Activated naive CD8-positive, alpha-beta T cell treated with anti-CD3 and anti-CD28 coated beads, Interleukin-2, amount 50 U/mL, for 24 hours (primary cell): ENCODE measurements around the gene OPN5.

ENCODE experiments used
- ATAC-seq: fragments of 150-1000 bp; cut with Tn5 transposase; one replicate; pipeline ENCODE4 v1.10.0; 2021
- DNase-seq: peaks from one replicate; pipeline ENCODE4 v3.0.0; 2021
- H3K27ac Mint-ChIP-seq: one replicate; pipeline ENCODE4 v1.8.0; 2021; ENCODE audit warnings: mild to moderate bottlenecking, mixed read lengths
- H3K27me3 Mint-ChIP-seq: one replicate; pipeline ENCODE4 v1.8.0; 2021; ENCODE audit warnings: mixed read lengths
- H3K36me3 Mint-ChIP-seq: one replicate; pipeline ENCODE4 v1.8.0; 2021; ENCODE audit warnings: low read depth, mixed read lengths
- H3K4me1 Mint-ChIP-seq: one replicate; pipeline ENCODE4 v1.8.0; 2021; ENCODE audit warnings: mixed read lengths
- H3K4me3 Mint-ChIP-seq: one replicate; pipeline ENCODE4 v1.8.0; 2021; ENCODE audit warnings: mild to moderate bottlenecking, moderate library complexity, mixed read lengths
- H3K9me3 Mint-ChIP-seq: one replicate; pipeline ENCODE4 v1.8.0; 2021; ENCODE audit warnings: mixed read lengths

The OPN5 gene

DNA sequence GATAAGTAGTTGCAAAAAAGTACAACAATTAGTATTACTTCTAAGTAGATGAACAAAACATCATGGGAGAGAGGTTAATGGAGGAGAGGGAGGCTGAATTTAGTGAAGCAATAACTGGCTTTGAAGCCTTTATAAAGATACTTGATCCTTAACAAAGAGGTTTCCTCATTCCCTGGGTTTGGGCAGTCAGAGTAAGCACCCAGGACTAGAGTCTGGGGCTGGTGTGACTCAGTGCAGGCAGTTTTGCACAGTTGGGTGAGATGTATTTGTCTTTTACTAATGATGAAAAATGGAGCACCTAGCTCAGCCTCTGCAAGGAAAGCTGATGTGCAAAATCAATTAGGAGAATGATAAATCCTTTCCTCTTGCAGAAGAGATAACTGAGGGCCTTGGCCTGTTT, 11.8 kb upstream of the OPN5 start:
- Mint-ChIP-seq H3K27ac (no peak overlapping the region), H3K9me3 (peaks cover 3% of the 10 kb centered on the region), H3K4me3 (no peak overlapping the region), H3K4me1 (no peaks in the 10 kb centered on the region), H3K36me3 (no peaks in the 10 kb centered on the region), H3K27me3 (peaks cover 5% of the 10 kb centered on the region)
- no peak for DNase-seq
- no peak for ATAC-seq

DNA sequence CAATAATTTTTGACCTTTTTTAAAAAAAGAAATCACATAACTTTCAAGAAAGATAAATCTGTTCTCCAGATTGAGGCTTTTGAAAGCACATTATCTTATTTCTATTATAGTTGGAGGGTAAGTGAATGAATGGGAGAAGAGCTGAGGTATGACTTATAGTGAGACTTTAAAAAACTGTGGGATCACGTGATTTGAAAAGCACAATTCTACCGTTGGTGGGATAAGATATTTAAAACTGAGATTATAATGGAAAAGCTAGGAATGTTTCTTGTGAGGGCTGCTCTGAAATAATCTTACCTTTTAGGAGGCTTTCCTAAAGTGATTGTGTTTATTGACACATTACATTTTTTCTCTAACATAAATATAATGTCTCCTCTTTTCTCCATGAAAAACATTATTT, 9.5 kb upstream of the OPN5 start:
- Mint-ChIP-seq H3K4me1 (no peaks in the 10 kb centered on the region), H3K27me3 (peaks cover 5% of the 10 kb centered on the region), H3K4me3 (no peak overlapping the region), H3K9me3 (no peaks in the 10 kb centered on the region), H3K36me3 (no peaks in the 10 kb centered on the region), H3K27ac (no peak overlapping the region)
- DNase-seq (no peak), ATAC-seq (no peak)

DNA sequence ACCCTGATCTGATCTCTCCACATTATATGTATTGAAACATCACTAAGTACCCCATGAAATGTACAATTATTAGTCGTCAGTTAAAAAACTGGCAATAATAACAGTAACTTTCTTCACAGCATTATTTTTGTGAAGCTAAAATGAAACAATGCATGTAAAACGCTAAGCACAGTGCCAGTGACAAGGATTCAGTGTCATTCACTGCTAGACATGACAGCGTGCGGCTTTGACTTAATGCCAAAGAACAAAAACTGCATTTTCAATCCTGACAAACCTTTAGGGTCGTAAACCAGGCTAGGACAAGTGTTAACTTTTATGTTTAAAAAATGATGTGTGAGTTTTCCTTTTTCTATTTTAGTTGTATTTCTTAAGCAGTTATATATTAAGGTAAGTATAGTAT, 8.8 kb upstream of the OPN5 start:
- Mint-ChIP-seq H3K27ac (no peak overlapping the region), H3K27me3 (peaks cover 1% of the 10 kb centered on the region), H3K36me3 (no peaks in the 10 kb centered on the region), H3K9me3 (no peaks in the 10 kb centered on the region), H3K4me3 (no peak overlapping the region), H3K4me1 (no peaks in the 10 kb centered on the region)
- ATAC-seq (no peak), DNase-seq (no peak)

DNA sequence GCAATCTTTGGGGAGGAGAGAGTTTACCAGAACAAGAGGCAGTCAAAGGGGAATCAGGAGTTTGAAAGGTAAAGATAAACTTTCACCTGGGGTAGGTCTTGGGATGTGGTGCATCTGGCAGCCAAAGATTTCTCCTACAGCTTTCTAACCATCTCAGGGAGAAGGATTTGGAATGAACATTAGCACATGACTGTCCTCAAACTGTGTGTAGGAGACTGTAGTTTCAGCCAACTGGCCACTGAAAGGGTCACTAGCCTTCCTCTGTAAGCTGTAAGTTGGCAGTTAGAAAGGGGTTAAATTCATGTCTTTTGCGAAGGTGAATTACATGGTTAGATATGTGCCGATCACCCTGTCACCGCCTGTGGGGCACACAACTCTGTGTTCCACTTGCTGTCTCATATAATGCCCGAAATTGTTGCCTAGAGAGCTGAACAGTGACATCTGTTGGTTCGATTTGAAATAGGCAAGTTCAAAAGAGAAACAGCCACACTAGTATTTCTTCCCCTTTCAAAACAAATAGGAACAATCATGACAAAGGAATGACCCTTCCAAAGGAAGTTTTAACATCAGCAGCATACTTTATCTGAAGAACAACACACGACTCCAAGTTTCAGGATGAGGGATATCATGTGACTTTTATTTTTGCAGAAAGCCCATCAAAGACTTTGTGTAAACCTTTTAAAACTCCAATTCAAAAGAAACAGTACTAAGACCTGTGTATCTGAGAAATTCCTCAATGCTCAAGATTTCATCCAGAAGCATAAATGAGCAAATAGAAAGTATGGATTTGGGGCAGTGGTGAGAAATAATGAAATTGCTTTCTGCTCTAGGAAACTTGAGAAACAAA, 1.1 kb upstream of the OPN5 start:
- no peaks in the 10 kb centered on the region for H3K9me3 Mint-ChIP-seq
- H3K4me3 Mint-ChIP-seq = no peak overlapping the region
- H3K4me1 Mint-ChIP-seq = peaks cover 2% of the 10 kb centered on the region
- H3K36me3 Mint-ChIP-seq = no peaks in the 10 kb centered on the region
- H3K27me3 Mint-ChIP-seq = no peaks in the 10 kb centered on the region
- ATAC-seq (peak; percentile 80), DNase-seq (peak; percentile 18)
- H3K27ac Mint-ChIP-seq = no peak overlapping the region

DNA sequence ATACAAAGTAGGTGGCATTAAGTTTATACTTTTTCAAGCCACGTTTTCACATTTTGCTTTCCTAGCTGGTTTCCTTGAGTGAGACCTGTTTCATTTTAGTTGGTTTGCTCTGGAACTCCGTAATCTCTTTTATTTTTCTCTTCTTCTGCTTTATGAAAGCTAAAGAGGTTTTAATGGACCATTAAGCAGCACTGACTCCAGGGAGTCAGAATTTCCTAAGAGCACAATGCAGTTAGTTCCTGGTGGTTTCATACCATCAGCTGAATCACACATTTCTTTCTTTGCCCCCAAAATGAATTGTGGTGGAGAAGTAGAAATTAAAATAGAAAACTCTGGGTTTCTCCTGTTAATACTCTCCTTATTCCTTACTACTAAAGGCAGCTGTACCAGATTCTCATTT, 3.4 kb downstream of the OPN5 start:
- no peak for DNase-seq
- Mint-ChIP-seq H3K27ac (no peak overlapping the region), H3K36me3 (no peaks in the 10 kb centered on the region), H3K27me3 (peaks cover 17% of the 10 kb centered on the region), H3K4me1 (peaks cover 2% of the 10 kb centered on the region), H3K4me3 (no peak overlapping the region), H3K9me3 (no peaks in the 10 kb centered on the region)
- ATAC-seq = no peak

DNA sequence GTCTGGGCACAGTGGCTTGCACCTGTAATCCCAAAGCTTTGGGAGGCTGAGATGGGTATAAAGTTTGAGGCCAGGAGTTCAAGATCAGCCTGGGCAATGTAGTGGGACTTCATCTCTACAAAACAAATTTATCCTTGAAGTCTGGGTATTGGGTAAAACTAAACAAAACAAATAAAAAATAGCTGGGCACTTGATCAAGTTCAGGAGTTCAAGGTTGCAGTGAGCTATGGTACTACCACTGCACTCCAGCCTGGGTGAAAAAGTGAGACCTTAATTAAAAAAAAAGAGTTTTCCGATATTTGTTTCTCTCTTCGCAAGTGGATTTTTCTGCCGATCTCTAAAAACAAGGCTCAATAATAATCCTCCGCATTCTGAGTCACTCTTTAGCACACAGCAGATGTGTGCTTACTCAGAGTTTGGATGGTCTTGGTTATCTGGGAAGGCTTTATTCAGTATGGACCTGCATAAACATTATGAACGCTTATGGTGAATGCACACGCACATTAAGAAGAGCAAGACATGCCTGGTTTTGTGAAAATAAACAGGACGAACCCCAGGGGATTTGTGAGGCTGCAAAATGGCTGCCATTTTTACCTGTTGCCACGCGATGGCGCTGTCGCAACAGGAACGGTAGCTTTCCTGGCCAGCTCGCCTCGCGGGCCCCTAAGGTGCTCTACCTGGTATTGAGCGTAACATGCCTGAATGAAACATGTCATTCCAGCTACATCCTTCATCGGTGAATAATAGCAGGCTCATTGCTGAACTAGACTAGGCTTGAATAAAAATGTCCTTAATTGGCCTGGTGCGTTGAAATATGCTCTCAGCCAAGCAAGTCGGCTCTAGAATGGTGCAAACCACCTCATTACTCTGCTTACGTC, 6.0 kb downstream of the OPN5 start:
- DNase-seq (peak; percentile 52), ATAC-seq (peak; percentile 63)
- no peak overlapping the region for H3K27ac Mint-ChIP-seq

DNA sequence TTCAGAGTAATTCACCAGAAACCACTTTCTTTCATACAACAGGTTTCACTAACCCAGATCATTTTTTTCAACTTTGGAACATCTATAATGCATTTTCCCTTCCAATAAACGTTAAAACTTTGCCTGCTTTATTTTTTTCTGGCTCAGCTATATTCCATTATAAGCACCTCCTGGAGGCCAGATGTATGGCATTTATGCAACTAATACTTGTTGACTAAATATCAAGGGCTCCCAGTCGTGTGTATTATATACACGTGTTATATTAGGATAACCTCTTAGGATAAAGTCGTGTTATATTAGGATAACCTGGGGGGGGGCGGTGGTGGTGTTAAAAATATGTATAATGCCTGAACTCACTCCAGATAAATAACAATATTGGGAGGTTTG, 6.7 kb downstream of the OPN5 start:
- no peak overlapping the region for H3K27ac Mint-ChIP-seq
- H3K9me3 Mint-ChIP-seq = no peaks in the 10 kb centered on the region
- no peaks in the 10 kb centered on the region for H3K36me3 Mint-ChIP-seq
- no peaks in the 10 kb centered on the region for H3K4me1 Mint-ChIP-seq
- H3K4me3 Mint-ChIP-seq = no peak overlapping the region
- ATAC-seq (no peak), DNase-seq (no peak)
- H3K27me3 Mint-ChIP-seq = peaks cover 23% of the 10 kb centered on the region

More for the DNA sequence above, 6.0 kb downstream of the OPN5 start:
- H3K9me3 Mint-ChIP-seq = no peaks in the 10 kb centered on the region
- peaks cover 23% of the 10 kb centered on the region for H3K27me3 Mint-ChIP-seq
- H3K4me3 Mint-ChIP-seq = no peak overlapping the region
- H3K36me3 Mint-ChIP-seq = no peaks in the 10 kb centered on the region
- no peaks in the 10 kb centered on the region for H3K4me1 Mint-ChIP-seq

DNA sequence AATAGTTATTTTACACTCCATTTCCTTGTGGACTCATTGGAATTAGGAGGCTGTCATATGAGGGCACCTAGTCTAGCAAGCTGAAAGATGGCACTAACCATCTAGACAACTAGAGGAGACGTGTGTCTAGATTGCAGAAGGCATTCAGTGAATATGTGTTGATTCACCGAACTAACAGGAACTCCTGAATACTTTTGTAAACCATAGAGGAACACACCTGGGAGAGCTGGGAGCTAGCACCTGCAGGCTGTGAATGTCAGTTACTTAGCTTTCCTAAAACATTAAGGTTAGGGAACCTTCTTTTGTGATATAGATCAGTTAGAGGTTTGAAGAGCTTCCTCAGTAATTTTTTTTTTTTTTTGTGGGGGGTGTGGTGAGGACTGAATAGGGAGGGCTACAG, 7.7 kb downstream of the OPN5 start:
- Mint-ChIP-seq H3K36me3 (no peaks in the 10 kb centered on the region), H3K27ac (no peak overlapping the region), H3K4me3 (no peak overlapping the region), H3K27me3 (peaks cover 23% of the 10 kb centered on the region), H3K4me1 (no peaks in the 10 kb centered on the region), H3K9me3 (no peaks in the 10 kb centered on the region)
- DNase-seq (no peak), ATAC-seq (no peak)

DNA sequence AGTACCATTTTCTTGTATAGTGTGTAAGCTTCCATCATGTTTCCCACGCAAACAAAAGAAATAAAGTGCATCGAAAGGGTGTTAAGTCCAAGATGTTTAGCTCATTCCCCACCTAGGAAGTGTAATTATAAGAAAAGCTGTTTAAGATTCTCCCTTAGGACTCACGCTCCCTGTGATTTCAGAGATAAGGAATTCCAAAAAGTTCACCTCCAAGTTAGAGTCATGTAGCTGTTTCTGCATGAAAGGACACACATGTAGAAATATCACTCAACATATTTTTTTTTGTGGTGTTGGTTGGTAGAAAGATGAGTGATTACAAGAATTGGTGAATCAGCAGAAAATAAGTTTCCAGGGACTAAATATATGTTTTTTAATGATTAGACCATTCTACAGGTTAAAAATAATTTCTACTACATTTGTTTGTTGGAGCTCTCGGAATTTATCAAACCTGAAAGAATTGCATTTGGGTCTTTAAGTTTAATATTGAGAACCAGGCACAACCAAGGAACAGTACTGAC, 10.4 kb downstream of the OPN5 start:
- ATAC-seq (no peak), DNase-seq (no peak)
- Mint-ChIP-seq H3K27ac (no peak overlapping the region), H3K9me3 (no peaks in the 10 kb centered on the region), H3K36me3 (no peaks in the 10 kb centered on the region), H3K4me3 (no peak overlapping the region), H3K27me3 (peaks cover 16% of the 10 kb centered on the region), H3K4me1 (no peaks in the 10 kb centered on the region)

DNA sequence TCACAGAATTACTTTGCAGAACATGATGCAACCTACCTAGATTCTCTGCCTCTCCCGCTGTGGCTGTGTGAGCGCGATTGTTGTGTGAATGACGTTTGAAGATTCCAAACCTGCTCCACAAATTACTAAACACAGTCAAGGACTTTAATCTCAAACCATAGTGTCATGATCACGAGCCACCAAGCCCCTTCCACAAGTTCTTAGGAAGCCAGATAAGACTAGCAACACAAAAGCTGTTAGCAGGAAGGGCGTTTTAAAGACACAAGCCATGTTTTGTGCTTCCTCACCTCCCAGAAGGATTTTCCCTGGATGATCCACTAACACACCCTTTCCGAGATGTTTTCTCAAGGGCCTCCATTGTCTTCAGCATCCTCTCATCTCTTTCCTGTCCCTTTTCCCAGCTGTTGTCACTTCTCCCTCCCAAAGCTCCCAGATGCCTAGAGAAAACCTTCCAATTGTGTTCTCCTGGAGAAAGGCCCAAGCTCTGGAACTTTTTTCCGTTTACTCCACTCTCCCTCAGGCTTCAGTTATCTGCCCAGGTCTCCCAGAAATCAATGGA, 12.8 kb downstream of the OPN5 start:
- Mint-ChIP-seq H3K27me3 (peaks cover 11% of the 10 kb centered on the region), H3K9me3 (no peaks in the 10 kb centered on the region), H3K4me1 (no peaks in the 10 kb centered on the region), H3K36me3 (no peaks in the 10 kb centered on the region), H3K27ac (no peak overlapping the region), H3K4me3 (no peak overlapping the region)
- ATAC-seq (no peak), DNase-seq (no peak)

DNA sequence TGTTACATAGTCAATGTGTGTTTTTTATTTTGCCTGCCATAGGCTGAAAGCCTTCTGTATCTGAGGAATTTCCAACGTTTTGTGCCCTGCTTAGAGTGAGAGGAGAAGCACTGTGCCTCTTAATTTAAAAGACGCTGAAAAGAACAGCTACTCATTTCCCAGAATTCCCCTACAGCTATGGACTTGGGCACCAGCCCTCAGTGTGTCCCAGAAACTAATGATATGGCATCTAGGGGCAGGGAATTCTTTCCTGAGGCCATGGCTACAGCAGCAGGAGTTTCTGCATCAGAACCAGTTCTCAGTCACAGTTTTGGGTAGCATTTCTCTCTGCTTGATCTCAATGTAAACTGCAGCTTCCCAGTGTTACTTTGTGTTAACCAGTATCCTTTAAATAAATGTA, 20.2 kb downstream of the OPN5 start:
- ATAC-seq = no peak
- no peaks in the 10 kb centered on the region for H3K36me3 Mint-ChIP-seq
- no peak overlapping the region for H3K4me3 Mint-ChIP-seq
- H3K27ac Mint-ChIP-seq = no peak overlapping the region
- DNase-seq = no peak
- no peaks in the 10 kb centered on the region for H3K4me1 Mint-ChIP-seq
- H3K27me3 Mint-ChIP-seq = peaks cover 9% of the 10 kb centered on the region
- no peaks in the 10 kb centered on the region for H3K9me3 Mint-ChIP-seq

DNA sequence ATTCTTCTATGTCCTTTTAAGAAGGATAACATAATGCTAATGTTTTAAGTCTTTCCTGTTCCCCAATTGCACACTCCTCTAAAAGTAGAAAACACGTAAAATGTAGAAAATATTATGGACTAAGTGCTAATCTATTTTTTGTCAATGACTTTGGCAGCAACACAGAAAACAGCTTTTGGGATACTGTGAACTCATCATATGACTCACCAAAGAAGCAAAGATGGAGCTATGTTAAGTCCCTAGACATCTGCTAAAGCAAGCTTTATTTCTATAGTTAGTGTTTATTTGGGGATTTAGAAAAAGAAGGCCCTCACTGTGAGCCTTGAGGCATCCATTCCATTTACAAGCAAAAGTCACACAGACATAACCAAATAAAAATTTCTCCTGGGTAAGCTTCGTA, 23.0 kb downstream of the OPN5 start:
- ATAC-seq (no peak), DNase-seq (no peak)
- Mint-ChIP-seq H3K4me1 (no peaks in the 10 kb centered on the region), H3K27me3 (peaks cover 13% of the 10 kb centered on the region), H3K4me3 (no peak overlapping the region), H3K9me3 (no peaks in the 10 kb centered on the region), H3K36me3 (no peaks in the 10 kb centered on the region), H3K27ac (no peak overlapping the region)

DNA sequence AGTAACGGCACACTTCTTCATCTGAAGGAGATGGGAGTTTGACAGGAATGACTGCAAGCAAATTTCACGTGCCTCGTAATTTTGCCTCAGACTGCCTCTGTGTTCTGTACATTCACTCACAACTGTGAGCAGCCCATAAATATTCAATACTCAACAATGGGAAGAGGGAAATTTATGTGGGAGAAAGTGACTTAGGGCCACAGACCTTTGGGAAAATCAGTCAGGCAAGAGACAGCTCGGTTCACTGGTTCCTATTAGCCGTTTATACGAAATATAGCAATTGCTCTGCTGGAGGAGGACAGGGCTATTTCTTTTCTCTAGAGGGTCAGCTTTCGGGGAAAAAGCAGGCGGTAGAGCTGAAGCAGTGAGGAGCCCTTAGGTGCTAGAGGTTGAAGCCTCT, 28.0 kb downstream of the OPN5 start:
- DNase-seq (no peak), ATAC-seq (no peak)
- Mint-ChIP-seq H3K9me3 (no peaks in the 10 kb centered on the region), H3K27ac (no peak overlapping the region), H3K27me3 (peaks cover 17% of the 10 kb centered on the region), H3K4me1 (no peaks in the 10 kb centered on the region), H3K4me3 (no peak overlapping the region), H3K36me3 (no peaks in the 10 kb centered on the region)

DNA sequence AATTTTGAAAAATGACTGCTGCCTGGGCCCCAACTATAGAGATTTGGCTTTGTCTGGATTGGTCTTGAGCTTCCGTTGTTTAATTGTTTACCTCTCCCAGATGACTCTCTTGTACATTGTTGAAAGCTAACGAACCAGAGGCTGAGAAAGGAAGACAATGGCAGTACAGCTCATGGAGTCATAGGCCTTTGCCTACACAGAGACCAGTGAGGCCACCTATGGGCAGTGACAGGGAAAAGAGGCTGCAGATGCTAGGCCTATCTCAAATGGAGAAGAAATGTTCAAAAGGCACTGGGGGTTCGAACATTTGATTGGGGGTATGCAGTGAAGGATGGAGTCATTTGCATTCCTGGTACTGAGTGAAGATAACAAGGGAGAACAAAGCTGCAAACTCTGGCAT, 29.1 kb downstream of the OPN5 start:
- DNase-seq (no peak), ATAC-seq (no peak)
- Mint-ChIP-seq H3K4me1 (no peaks in the 10 kb centered on the region), H3K27ac (no peak overlapping the region), H3K27me3 (peaks cover 17% of the 10 kb centered on the region), H3K36me3 (no peaks in the 10 kb centered on the region), H3K4me3 (no peak overlapping the region), H3K9me3 (no peaks in the 10 kb centered on the region)

DNA sequence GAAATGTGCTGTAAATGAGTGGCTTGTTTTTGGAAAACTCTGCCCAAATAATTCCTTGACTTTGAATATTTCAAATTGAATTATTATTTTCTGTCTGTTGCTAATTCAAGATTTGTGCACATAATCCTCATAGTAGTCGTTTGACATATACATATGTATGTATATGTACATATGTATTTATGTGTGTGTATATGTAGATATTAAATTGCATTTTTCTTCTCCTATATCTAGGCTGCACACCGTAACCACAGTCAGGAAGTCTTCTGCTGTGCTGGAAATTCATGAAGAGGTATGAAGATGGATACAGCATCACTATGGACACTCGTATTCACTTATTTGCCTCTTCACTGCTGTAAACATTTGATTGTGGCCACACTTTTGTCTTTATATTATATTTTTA, 29.6 kb downstream of the OPN5 start:
- H3K27me3 Mint-ChIP-seq = peaks cover 16% of the 10 kb centered on the region
- no peak for DNase-seq
- H3K4me3 Mint-ChIP-seq = no peak overlapping the region
- H3K4me1 Mint-ChIP-seq = no peaks in the 10 kb centered on the region
- H3K9me3 Mint-ChIP-seq = no peaks in the 10 kb centered on the region
- no peak overlapping the region for H3K27ac Mint-ChIP-seq
- ATAC-seq = no peak
- H3K36me3 Mint-ChIP-seq = no peaks in the 10 kb centered on the region
